Fibroblast of mammary gland (primary cell): ENCODE data around the gene DNAJA4.
A peak's percentile ranks its signal among the peaks of the same experiment; 100 is the strongest.

Experiments used
- DNase-seq: peaks from one replicate; pipeline ENCODE4 v3.0.0-alpha.2; 2010; ENCODE audit warnings: low read depth
- H3K4me3 ChIP-seq: 2 replicates; pipeline ENCODE4 v1.5.1; 2011; ENCODE audit warnings: low read depth, mild to moderate bottlenecking, low read length, moderate library complexity; ENCODE audit not compliant: control insufficient read depth
- CTCF ChIP-seq: conservative IDR thresholded peaks from 2 replicates; pipeline ENCODE4 v1.5.1; 2011; ENCODE audit warnings: low read depth, low read length, inconsistent platforms; ENCODE audit not compliant: control insufficient read depth, insufficient read depth

Gene DNAJA4

GRCh38 chr15:78291052-78291451, 26.7 kb downstream of the DNAJA4 start:
- TF ChIP-seq CTCF: no peak
- DNase-seq: no peak
- no peak overlapping the region for H3K4me3 ChIP-seq

GRCh38 chr15:78291698-78292097, 27.3 kb downstream of the DNAJA4 start:
- TF ChIP-seq CTCF: no peak
- DNase-seq: no peak
- H3K4me3 ChIP-seq: no peak overlapping the region

GRCh38 chr15:78292219-78292618, 27.9 kb downstream of the DNAJA4 start:
- no peak for TF ChIP-seq CTCF
- no peak overlapping the region for H3K4me3 ChIP-seq
- DNase-seq: no peak

- TF ChIP-seq CTCF: no peak
- peak within 1 kb of the TSS; percentile 95 for H3K4me3 ChIP-seq
- DNase-seq: peak; percentile 79
These were observed 35.0 kb downstream of the DNAJA4 start, which contains the start of gene SKIC8 for GRCh38 chr15:78299101-78299930. Gene SKIC8 (minus strand): TSS chr15:78299609. CDS start chr15:78295686, 3,923 bp downstream.

- TF ChIP-seq CTCF: no peak
- no peak overlapping the region for H3K4me3 ChIP-seq
- no peak for DNase-seq
These were observed 37.0 kb downstream of the DNAJA4 start for GRCh38 chr15:78301326-78301725.

- DNase-seq: no peak
- H3K4me3 ChIP-seq: no peak overlapping the region
- no peak for TF ChIP-seq CTCF
These were observed 37.5 kb downstream of the DNAJA4 start for GRCh38 chr15:78301828-78302227.
